Skin epidermis (tissue), 12 donors: ENCODE results near the gene UCN3.
"Not testable (repeated sequence)": the region's sequence is repeated elsewhere in the genome, so short reads cannot be mapped to it uniquely, and the experiment has no call there.

Experiments
- H3K27ac ChIP-seq, 21 experiments: fragments of 200-600 bp; sonication (generic) in 11 of 21; one replicate each; pipeline ENCODE4 v1.5.0; 2020; ENCODE audit warnings: mild to moderate bottlenecking in 3 of 21, inconsistent platforms in 2 of 21, moderate library complexity in 2 of 21
- H3K4me3 ChIP-seq, 7 experiments: fragments of 200-600 bp; sonication (generic) in 2 of 7; one replicate each; pipeline ENCODE4 v1.5.0; 2020; ENCODE audit warnings: inconsistent platforms in 2 of 7, mild to moderate bottlenecking in 2 of 7, moderate library complexity in 1 of 7

UCN3 gene

DNA sequence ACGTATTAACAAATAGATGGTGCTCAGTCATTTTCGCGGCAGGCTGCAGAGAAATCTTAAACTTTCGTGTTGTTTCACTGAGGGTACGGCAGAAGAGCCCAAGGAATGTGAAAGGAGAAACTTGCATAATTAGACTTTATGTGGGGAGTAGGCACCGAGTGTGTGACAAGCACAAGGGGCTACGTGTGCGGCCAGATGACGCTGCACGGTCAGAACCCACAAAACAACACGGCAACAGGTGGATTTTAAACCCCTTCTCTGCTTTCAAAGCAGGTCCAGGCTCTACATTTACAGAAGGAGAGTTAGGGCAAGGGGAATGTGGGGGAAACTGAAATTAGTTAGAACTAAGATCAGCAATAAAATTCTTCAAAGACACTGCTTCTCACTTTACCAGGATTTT is 392 bp upstream of the UCN3 start:
- H3K4me3 ChIP-seq = no peak overlapping the region
- no peak overlapping the region for H3K27ac ChIP-seq

- no peak overlapping the region for H3K4me3 ChIP-seq
- H3K27ac ChIP-seq = no peak overlapping the region
Observed at GRCh38 chr10:5365928-5366327, 1.2 kb downstream of the UCN3 start.

DNA sequence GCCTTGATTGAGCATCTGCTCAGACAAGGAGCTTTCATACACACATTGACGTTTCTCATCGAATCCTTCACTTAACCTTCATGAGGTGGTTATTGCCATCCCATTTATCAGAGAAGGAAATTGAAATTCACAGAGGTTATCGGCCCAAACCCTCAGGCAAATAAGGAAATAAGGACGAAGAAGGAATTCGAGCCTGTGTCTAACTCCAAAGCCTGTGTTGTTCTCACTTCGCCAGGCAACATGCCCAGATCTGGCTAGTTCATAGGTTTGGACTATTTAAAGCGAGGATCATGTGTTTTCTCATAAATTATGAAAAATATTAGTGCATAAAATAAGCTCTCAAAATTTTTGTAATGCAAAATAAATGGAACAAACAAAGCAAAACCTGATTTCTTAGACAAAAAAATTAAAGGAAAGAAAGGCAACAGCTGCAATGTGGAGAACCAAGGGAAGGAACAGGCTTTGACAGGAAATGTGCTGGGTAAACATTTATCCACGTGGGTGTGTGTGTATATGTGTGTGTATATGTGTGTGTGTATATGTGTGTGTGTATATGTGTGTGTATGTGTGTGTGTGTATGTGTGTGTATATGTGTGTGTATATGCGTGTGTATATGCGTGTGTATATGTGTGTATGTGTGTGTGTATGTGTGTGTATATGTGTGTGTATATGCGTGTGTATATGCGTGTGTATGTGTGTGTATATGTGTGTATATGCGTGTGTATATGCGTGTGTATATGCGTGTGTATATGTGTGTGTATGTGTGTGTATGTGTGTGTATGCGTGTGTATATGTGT is 4.8 kb downstream of the UCN3 start:
- H3K4me3 ChIP-seq = no peak overlapping the region
- no peak overlapping the region for H3K27ac ChIP-seq

GRCh38 chr10:5370493-5371352 is 6.0 kb downstream of the UCN3 start:
- Histone ChIP-seq H3K27ac (no peak overlapping the region), H3K4me3 (no peak overlapping the region)

GRCh38 chr10:5373307-5373706 is 8.5 kb downstream of the UCN3 start:
- H3K4me3 ChIP-seq = no peak overlapping the region
- no peak overlapping the region for H3K27ac ChIP-seq

DNA sequence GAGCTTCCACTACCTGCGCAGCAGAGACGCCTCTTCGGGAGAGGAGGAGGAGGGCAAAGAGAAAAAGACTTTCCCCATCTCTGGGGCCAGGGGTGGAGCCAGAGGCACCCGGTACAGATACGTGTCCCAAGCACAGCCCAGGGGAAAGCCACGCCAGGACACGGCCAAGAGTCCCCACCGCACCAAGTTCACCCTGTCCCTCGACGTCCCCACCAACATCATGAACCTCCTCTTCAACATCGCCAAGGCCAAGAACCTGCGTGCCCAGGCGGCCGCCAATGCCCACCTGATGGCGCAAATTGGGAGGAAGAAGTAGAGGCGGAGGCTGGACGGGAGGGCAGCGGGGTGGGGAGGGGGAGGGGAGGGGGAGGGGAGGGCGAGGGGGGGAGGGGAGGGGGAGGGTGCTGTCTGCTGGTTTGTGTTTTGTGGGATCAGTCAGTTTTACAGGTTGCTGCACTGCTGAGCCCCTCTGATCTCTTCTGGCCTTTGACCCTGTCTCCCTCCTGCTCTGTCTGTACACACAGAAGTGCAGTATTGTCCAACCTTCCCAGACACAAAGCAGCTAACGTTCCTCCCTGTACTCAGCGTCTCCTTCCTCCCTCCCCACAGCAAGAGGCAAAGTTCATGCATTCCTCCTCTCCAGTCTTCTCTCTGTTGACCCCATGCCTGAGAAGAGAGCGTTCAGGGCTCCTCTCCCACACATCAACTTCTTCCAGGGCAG is 9.3 kb downstream of the UCN3 start:
- H3K27ac ChIP-seq = no peak overlapping the region
- no peak overlapping the region for H3K4me3 ChIP-seq

DNA sequence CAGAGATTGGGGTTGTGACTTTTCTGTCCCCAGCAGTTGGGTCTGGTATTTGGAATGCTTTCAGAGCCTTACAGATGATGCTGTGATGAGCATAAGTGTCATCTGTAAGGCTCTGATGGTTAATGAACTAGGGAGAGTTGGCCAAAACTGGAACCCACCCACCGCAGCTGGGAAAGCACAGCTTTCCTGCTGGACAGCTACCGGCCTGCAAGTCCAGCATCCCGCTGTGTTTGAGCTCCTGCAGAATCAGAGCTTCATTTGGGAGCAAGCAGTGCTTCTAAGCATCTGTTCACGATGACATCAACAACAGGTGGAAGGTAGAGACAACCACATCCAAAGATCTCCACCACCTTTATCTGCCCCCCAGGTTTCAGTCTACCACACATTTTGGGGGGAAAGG is 11.7 kb downstream of the UCN3 start:
- H3K27ac ChIP-seq = no peak overlapping the region
- no peak overlapping the region for H3K4me3 ChIP-seq

GRCh38 chr10:5379202-5379601 is 14.4 kb downstream of the UCN3 start:
- H3K4me3 ChIP-seq, H3K27ac ChIP-seq: not testable (repeated sequence)

DNA sequence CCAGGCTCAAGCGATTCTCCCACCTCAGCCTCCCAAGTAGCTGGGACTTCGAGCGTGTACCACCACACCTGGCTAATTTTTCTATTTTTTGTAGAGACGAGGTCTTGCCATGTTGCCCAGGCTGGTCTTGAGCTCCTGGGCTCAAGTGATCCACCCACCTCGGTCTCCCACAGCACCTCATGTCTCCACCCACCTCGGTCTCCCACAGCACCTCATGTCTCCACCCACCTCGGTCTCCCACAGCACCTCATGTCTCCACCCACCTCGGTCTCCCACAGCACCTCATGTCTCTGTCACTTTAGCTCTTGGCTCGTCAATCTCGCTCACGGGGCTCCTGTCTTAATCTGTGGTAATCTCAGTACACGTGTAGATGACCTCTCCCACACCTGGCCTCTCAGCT is 15.6 kb downstream of the UCN3 start:
- H3K27ac ChIP-seq, H3K4me3 ChIP-seq: not testable (repeated sequence)

DNA sequence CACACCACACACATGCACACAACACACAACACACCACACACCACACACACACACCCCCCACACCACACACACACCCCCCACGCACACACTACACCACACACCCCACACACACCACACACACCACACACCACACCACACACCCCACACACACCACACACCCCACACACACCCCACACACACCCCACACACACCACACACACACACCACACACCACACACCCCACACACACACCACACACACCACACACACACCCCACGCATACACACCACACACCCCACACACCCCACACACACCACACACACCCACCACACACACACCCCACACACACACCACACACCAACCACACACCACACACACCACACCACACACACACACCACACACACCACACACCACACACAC is 16.4 kb downstream of the UCN3 start:
- H3K4me3 ChIP-seq = no peak overlapping the region
- H3K27ac ChIP-seq = no peak overlapping the region

- no peak overlapping the region for H3K27ac ChIP-seq
Observed at GRCh38 chr10:5385224-5385623, 20.5 kb downstream of the UCN3 start.

GRCh38 chr10:5387169-5387568 is 22.4 kb downstream of the UCN3 start:
- Histone ChIP-seq H3K4me3 (no peak overlapping the region), H3K27ac (no peak overlapping the region)

More at GRCh38 chr10:5385224-5385623, 20.5 kb downstream of the UCN3 start:
- no peak overlapping the region for H3K4me3 ChIP-seq

GRCh38 chr10:5390607-5391205 is 25.9 kb downstream of the UCN3 start:
- Histone ChIP-seq H3K27ac (no peak overlapping the region), H3K4me3 (no peak overlapping the region)

DNA sequence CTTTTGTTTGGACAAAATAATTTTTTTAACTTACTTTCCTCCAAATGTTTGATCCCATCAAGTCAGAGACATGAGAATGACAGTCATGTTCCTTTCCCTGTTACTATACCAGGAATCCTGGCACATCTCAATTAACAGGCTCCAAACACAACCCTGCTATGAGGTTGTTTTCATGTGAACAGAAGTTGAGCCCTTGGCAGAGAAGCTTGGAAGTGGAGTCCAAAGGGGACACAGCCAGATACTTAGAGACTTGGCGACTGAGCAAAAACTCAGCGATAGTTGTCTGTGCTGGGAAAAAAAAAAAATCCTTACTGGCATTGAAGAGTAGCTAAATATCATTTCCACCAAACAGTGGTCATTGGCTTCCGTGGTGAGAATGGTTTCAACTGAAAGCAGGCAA is 27.0 kb downstream of the UCN3 start:
- no peak overlapping the region for H3K27ac ChIP-seq
- no peak overlapping the region for H3K4me3 ChIP-seq

DNA sequence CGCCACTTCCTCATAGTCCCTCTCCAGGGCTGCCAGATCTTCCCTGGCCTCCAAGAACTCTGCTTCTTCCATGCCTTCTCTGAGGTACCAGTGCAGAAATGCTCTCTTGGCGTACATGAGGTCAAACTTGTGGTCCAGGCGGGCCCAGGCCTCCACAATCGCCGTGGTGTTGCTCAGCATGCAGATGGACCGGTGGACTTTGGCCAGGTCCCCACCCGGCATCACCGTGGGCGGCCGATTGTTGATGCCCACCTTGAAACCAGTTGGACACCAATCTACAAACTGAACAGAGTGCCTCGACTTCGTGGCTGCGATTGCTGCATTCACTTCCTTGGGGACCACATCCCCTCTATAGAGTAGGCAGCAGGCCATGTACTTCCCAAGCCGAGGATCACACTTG is 28.8 kb downstream of the UCN3 start:
- Histone ChIP-seq H3K27ac (no peak overlapping the region), H3K4me3 (no peak overlapping the region)

DNA sequence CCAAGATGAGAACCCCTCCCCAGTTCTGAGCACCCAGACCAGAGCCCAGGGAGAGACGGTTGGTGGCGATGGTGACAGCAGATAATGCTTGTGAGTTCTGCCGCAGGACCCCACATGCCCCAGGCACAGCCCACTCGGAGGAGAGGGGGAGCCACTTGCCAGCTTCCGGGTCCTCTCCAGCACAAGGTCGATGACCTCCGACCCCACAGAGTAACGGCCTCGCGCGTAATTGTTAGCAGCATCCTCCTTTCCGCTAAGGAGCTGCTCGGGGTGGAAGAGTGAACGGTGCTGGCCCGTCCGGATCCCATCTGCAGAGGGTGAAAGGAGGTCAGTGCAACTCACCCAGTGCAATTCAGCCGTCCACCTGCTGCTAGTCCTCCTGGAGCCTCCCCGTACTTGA is 30.4 kb downstream of the UCN3 start:
- H3K27ac ChIP-seq = no peak overlapping the region
- H3K4me3 ChIP-seq = no peak overlapping the region

DNA sequence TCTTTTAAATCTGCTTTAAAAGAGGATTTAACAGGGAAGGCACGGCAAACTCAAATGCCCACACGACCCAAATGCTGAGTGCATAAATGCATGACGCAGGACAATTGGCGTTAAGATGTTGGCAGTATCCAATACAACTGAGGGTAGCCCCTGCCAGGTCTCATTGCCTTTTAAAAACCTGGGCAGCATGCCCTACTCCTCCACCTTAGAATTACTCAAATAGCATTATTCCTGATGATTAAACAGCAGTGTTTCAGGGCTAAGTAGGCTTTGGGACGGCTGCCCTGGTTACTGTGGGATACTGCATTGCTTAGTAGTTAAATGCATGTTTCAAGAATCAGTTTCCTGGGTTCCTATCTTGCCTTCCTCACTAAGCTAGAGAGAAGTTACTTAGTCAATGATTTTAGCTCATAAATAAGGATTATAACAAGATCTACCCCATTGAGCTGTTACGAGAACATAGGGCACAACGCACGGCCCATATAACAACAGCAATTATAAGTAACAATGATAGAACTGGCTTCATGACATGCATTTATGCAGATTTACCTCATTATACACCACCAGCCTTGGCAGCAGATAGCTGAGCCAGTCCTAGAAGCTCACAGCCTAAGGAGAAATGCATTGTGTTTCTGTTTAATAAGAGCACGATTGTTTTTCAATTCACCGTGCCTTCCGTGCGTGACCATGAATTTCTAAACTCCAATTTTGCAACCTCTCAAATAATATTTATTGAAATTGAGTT is 32.0 kb downstream of the UCN3 start:
- H3K27ac ChIP-seq = no peak overlapping the region
- H3K4me3 ChIP-seq = no peak overlapping the region

DNA sequence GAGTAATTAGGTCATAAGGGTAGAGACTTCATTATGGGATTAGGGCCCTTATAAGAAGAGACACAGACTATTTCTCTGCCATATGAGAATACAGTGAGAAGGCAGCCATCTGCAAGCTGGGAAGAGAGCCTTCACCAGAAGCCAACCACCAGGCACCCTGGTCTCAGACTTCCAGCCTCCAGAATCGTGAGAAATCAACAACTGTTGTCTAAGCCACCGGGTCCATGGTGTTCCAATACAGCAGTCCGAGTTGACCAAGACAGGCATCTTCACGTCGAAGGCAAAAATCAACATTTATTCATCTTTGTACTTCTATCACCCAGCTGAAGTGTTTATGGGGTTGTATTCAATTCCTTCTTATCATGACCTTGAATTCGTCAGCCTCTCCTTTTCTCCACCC is 34.6 kb downstream of the UCN3 start:
- H3K27ac ChIP-seq = no peak overlapping the region
- no peak overlapping the region for H3K4me3 ChIP-seq

- no peak overlapping the region for H3K4me3 ChIP-seq
- no peak overlapping the region for H3K27ac ChIP-seq
Observed at GRCh38 chr10:5400468-5401240, 35.9 kb downstream of the UCN3 start.
